DLD1 (cell line): ENCODE data around the gene CNOT6L.
"Not testable (repeated sequence)": the region's sequence is repeated elsewhere in the genome, so short reads cannot be mapped to it uniquely, and the experiment has no call there.

ENCODE experiments used
- in situ Hi-C: cut with HindIII; loops from 2 replicates; pipeline ENCODE4 v1.10.0; 2017; ENCODE audit warnings: low sequenced_read_pairs

CNOT6L gene

DNA sequence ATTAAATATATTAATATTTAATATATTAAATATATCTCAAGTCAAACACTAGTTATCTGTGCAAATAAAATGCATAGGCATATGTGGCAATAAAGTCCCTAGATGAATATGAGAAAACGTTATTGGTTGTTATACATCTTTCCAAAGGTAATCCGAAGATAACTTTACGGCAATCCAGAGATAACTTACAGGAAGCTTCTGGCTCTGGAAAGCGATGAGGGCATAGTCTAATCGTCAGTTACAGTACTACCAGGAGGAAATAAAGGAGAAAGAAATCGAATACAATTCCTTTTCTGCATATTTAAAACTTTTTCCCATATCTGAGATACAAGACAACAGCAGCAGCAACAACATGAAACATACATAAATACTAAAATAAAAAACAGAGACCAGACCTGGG is 35.3 kb downstream of the CNOT6L start:
- in situ Hi-C loops: no loop called here

DNA sequence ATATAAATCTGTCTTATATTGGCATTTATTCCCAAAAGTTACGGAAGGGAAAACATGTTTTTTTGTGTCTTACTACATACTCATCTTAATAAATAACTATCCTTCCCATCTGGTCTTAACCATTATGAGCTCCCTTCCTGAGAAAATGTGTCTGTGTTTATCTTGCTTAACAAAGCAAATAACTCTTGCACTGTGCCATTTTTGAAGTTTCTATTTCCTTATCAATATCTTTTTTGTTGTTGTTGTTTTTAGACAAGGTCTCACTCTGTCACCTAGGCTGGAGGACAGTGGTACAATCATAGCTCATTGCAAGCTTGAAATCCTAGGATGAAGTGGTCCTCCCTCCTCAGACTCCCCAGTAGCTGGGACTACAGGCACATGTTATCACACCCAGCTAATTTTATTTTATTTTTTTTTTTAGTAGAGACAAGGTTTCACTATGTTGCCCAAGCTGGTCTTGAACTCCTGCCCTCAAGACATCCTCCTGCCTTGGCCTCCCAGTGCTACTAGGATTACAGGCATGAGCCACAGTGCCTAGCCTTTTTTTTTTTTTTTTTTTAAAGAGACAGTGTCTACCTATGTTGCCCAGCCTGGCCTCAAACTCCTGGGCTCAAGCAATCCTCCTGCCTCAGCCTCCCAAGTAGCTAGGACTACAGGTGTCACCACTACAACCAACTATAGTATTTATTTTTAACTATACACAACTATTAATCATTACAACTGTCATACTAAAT is 36.9 kb downstream of the CNOT6L start:
- in situ Hi-C loops: no loop called here

DNA sequence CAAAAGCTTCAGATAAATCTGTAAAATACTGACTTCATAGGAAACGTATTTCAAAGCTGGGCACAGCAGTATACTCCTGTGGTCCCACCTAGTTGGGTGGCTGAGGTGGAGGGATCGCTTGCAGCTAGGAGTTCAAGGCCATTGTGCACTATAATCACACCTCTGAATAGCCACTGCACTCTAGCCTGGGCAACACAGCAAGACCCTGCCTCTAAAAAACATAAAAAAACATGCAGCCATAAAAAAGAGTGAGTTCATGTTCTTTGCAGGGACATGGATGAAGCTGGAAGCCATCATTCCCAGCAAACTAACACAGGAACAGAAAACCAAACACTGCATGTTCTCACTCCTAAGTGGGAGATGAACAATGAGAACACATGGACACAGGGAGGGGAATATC is 38.4 kb downstream of the CNOT6L start:
- in situ Hi-C loops: not testable (repeated sequence)

DNA sequence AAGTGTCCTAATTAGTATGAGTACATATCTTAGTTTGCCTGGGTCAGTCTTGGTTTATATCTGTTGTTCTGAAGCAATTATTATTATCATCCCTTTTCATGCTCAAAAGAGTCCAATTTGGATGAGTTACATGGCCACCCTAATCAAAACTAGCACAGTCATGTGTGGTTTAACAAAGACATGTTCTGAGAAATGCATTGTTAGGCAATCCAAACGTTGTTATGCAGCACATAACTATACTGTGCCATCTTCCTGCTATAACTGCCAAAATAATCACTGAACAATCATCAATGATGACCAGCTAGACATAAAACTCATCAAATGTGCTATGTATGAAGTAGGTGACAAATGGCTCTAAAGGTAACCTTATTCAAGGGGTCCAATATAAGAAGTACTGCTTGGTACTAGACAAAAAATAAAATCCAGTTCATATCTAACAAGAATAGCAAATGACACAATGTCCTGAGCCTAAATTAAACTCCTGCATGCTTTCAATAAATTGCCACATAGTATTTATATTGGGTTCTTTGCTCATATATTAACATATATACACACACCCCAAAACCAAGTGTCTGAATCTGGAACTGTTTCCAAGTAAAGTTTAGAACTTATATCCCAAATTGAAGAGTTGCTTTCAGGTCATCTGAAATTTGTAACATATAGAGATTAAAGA is 41.9 kb downstream of the CNOT6L start:
- in situ Hi-C loops: no loop called here

DNA sequence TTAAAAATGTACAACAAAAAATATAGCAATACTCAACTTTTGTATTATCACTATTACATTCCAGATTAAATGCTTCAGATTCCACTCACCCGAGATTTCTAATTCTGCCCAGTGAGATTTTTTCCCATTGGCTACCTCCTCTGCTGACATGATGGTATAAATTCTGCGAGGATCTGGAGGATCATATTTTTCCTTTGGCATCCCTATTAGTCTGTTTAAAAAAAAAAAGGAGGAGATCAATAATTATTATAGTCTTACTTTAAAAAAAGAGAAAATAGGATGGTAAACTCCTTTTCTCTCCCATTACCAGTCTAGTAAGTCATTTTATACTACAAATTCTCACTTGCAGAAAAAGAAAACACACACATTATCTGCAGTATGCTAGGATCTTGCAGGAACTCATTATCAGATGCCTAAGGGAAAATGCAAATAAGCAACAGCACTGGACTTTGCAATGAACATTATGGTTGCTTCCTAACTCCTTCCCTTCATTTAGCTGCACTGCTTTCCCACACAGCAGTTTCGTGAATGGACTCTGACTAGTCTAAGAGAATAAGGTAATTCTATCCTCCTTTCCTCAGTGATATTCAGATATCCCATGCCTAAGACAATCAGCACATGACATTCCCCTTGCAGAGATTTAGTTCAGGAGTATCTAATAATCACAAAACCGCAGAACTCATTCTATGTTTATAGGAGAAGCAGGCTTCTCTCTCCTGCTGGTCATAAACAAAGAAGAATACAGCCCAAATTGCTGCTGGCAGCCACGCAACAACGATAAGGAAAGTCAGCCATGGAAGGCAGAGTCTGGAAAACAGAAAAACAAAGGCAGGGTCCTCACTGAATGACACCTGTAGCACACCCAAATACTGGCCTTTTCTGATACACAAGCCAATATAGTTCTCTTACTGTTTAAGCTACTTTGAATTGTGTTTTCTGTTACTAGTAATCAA is 42.7 kb downstream of the CNOT6L start:
- in situ Hi-C loops: no loop called here

DNA sequence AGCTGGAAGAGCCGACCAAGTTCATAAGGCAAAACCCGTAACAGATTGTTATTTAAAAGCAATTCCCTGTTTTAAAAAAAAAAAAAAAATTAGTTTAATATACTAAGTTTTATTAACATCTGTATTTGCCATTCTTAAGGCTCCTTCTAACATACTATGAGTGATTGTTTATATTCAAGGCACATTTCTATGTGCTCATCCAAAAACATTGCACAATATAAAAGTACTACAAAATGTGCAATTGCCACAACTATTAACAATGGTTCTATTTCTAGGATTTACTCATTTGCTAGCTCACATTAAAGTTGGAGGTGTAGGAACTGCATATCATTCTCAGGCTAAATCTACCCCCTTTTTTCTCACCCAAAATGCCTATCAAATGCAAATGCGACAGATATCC is 46.1 kb downstream of the CNOT6L start:
- in situ Hi-C loops: no loop called here

DNA sequence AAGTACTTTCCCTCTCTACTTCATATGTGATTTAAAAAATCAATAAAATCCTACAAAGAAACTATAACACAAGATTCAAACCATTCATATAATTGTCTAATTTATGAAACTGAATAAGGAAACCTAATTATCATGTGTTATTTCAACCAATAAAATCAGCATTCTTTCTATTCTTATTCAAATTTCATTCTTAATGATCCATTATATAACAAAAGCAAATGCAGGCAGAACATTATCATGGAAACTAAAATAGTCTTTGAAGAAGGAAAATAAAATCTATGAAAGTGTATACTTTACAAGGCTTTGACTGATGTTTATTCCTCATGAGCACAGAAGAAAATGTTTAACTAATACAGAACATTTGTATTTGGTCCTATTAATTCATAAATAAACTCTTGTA is 47.6 kb downstream of the CNOT6L start:
- in situ Hi-C loops: no loop called here

DNA sequence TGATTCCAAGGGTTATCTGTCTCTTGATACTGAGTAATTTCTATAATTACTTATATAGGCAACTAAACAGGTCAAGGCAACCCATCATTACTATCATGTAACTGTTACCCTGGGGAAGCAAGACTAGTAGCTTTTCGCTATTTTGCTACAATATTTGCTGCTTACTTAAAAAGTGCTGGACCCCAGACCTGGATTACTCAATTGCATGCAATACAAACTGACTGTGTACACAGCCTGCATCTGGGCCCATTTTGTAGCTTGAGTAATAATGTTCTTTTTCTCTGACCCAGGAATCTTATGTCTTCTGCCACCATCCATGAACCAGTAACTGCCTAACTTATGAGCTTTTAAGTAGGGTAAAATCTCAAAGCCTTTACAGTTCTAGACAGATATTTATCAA is 53.4 kb downstream of the CNOT6L start:
- in situ Hi-C loops: no loop called here

DNA sequence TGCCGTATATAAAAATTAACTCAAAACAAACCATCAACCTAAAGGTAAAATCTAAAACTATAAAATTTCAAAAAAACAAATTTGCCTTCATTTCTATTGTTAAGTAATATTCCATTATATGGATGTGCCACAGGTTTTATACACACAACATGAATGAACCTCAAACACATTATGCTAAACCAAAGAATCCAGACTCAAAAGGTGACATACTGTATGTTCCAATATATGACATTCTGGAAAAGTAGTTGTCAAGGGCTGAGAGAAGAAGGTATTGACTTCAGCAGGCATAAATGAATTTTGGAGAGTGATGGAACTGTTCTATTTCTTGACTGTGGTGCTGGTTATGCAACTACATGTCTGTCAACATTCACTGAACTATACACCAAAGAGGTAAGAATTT is 56.6 kb downstream of the CNOT6L start:
- in situ Hi-C loops: no loop called here

DNA sequence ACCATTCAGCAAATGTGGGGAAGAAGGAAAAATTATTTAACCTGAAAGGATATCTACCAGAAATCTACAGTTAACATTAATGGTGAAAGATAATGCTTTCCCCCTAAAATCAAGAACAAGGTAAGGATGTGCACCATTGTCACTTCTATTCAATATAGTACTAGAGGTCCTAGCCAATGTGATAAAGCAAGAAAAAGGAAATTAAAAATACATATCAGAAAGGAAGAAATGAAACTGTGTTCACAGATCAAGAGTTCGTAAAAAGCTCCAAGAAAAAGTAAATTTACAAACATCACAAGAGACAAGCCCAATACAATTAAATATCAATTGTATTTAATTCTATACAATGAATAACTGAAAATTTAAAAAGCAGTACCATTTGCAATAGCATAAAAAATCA is 57.6 kb downstream of the CNOT6L start:
- in situ Hi-C loops: no loop called here

DNA sequence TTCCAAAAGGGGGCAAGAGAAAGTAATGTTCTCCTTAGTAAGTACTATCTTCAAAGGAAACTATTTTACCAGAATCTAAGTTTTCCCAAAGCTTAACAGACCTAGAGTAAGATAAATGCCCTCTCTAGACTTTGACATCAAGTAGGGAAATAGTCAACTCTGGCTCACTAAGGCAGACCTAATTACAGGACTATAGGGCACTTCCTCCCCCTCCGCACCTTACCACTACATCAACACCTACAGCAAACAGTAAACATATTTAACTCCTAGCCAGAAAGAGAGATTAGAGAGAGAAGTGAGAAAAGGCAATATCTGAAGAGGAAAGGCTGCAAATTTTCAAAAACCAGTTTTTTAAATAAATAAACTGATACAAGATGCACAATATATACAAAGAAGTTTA is 60.4 kb downstream of the CNOT6L start:
- in situ Hi-C loops: no loop called here

DNA sequence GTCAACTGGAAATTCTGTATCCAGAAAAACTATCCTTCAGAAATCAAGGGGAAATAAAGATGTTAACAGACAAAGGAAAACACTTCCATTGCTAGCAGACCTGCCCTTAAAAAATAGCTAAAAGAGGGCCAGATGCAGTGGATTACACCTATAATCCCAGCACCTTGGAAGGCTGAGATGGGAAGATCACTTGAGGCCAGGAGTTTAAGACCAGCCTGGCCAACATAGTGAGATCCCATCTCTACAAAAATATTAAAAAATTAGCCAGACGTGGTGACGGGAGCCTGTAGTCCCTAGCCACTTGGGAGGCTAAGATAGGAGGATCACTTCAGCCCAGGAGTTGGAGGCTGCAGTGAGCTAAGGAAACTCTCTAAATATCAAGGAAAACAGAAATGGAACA is 67.4 kb downstream of the CNOT6L start:
- in situ Hi-C loops: no loop called here

DNA sequence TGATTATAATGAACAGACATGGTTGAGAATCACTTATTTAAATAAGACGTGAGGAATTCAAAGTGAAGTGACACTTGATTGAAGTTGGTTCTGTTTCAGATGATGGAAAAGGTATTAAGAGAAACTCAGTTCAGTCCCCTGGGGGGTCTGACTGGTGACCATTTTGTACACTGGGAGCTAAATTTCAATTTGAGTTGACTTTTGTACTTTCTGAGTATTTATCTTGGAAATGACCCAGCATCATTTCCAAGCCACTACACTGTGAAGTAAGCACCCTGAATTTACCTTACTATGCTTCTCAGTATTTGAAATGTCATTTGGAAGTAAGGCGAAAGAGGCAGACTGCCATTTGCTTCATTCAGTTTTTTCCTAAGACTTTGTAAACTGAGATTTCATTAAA is 73.4 kb downstream of the CNOT6L start:
- in situ Hi-C loops: no loop called here

DNA sequence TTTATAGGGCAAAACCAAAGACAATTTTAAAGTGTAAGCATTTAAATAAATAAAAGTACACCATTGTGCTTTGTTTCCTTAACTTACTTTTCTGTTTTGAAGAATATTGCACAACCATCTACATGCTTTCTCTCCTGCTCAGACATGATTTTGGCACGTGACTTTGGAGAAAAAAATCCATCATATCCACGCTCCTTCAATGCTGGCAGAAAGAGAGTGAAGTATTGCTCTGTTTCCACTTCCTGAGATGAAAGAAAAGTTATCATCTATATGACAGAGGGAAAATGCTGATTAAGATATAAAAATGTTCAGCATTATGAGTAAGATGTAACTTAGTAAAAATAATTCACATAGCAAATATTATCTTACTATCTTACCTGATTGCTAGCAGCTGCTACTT is 77.1 kb downstream of the CNOT6L start:
- in situ Hi-C loops: no loop called here

DNA sequence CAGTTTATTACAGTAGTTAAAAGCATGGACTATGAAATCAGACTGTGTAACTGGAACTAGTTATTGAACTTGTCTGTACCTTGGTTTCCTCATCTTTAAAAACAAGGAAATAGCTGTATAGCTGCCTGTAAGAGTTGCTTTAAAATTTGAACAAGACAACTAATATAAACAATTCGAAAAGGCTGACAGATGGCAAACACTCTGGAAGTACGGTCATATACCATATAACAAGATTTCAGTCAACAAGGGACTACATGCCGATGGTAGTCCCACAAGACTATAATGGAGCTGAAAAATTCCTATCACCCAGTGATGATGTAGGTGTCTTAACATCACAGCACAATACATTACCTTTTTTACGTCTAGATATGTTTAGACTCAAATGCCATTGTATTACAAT is 78.7 kb downstream of the CNOT6L start:
- in situ Hi-C loops: no loop called here

DNA sequence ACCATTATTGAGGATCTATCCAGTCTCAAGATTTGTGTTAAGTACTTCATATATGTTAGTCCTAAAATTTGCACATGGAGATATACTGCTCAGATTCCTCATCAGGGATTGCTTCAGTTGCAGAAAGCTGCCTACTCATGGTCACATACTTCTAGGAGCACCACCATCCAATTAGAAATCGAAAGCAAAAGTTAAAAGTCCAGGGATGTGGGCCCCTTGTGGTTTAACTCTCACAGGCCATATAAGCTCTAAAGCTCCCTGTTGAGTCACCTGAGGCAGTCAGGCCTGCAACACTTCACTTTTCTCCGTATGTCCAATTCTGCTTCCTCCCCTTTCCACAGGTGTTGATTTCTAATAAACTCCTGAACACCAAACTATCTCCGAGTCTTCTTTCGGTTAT is 84.2 kb downstream of the CNOT6L start:
- in situ Hi-C loops: no loop called here

DNA sequence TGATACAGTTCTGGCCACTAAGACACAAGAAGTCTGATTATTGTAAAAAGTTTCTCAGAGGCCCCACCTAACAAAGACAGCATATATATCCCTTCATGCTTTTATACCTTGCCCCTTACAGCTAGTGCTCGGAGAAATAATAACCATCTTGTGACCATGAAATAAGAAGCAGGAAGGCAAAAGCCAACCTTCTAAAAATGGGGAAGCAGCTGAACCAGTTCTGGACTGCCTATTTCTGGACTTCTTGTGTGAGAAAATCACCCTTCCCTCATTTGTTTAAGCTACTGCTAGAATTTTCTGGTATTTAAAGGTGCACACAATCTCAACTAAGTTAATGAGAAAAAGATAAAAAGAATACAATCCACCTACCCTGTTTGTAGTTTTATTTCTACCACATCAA is 87.5 kb downstream of the CNOT6L start:
- in situ Hi-C loops: no loop called here

DNA sequence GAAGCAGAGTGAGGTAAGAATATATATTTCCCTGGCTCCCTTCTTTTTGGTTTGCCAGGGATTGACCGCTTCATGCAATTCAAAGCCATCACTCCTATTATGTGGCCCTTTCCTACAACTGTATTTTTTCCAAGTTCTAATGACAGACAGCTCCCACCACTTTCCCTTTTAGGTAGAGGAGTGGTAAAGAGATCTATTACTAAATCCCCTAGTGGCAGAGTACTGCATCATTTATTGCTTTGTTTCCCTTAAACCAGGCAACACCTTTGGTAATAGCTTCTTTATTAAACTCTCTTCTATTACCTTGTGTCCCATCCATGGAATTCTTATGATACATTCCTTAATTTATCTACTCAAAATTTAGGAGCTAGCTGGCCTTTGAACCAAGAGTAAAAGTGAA is 90.7 kb downstream of the CNOT6L start:
- in situ Hi-C loops: no loop called here

DNA sequence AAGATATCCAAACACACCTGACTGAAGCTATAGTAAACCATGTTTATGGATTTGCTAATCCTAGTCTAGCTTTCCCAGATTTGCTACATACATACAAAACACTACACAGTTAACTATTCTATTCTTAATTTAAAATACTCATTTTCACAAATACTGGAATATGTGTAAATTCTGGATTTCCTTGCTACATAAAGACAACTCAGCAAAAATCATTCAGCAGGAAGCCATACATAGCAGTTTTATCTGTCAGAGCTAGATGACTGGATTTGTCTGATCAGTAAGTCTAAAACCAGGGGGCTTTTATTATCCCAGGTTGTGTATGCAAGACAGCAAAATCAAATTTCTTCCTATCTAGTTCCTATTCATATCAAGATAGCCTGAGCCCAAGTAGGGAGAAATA is 98.1 kb downstream of the CNOT6L start:
- in situ Hi-C loops: no loop called here

DNA sequence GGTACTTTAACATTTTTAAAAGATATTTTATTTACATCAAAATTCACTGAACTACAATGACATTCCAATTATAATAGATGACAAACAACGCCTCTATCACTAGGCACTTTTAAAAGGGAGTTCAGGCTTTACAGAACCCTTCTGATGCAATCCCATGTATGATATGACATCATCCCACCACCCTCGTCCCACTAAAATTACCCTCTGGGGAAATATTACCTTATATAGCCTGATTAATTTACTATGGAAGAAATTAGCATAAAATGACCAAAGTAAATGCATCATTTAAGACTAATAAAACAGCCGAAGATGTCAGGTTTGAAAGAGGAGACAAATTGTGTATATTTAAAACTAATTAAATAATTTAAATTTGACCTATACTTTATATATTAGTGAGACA is 100.7 kb downstream of the CNOT6L start:
- in situ Hi-C loops: not testable (repeated sequence)

DNA sequence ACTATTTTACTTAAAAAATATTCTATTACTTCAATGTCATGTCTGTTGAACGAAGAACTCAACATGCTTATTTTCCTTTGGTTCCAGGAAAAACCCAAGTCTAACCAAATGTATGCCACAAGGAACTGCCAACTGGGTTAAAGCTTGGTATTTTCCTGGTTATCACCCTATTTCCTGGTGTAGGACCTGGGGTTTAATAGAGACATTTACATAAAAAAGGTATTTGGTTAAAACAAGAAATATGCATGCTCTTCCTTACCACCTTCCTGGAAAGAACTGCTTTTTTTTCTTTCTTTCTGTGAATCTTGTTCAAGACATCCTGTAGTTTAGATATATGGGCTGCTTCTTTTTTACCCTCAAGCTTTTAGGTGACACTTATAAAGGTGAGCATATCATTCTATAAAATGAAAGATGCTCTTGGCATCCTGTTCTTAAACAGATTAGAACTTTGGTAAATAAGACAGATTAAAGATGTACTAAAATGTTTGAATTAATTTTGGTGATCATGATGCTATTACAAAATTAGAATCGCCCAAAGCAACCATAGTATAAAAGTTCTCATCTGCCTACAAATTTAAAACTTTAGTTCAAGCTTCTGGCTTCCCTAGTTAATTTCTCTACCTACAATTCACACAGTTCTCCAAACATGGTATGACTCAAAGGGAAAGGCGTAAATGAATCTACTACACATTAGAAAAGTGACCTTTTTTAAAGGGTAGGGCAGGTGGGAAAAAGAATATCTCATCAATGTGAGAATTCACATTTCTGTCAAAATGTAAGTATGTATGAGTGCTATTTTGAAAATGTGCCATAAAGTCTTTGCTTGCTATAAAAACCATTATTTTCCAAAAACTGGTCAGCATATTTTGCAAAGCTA is 103.5 kb downstream of the CNOT6L start:
- in situ Hi-C loops: no loop called here
